CD4-positive, alpha-beta memory T cell (primary cell): ENCODE results near the gene FAM90A26. TPM values are rescaled to one million over a fixed set of nuclear protein-coding genes. Genes with fewer than 3 reads are reported as not detected.
"Not testable (repeated sequence)": the region's sequence is repeated elsewhere in the genome, so short reads cannot be mapped to it uniquely, and the experiment has no call there.

Source experiments
- CTCF ChIA-PET: fragments of 350-600 bp; sonication (Branson Sonifier 250); formaldehyde crosslinking; loops from one replicate; lab custom pipeline; 2021; ENCODE audit warnings: inconsistent platforms; ENCODE audit not compliant: partially characterized antibody; lab: Charles Lee
- POLR2A ChIA-PET: fragments of 350-600 bp; sonication (Branson Sonifier 250); formaldehyde crosslinking; loops from one replicate; lab custom pipeline; 2021; ENCODE audit not compliant: partially characterized antibody; lab: Charles Lee
- DNase-seq, 5 donors: peaks; one replicate each; pipeline versions ENCODE4 v3.0.0 to v3.0.0-alpha.2; 2020 to 2022; ENCODE audit warnings: mixed read lengths in 1 of 5
- H3K27ac ChIP-seq: one replicate; pipeline ENCODE4 v1.7.0; 2013; ENCODE audit warnings: low read depth, low read length
- H3K27me3 ChIP-seq: 2 replicates; pipeline ENCODE4 v1.7.0; 2013; ENCODE audit warnings: mild to moderate bottlenecking, low read length, moderate library complexity; ENCODE audit not compliant: insufficient read depth
- H3K36me3 ChIP-seq: 2 replicates; pipeline ENCODE4 v1.7.0; 2013; ENCODE audit warnings: mild to moderate bottlenecking, low read length, moderate library complexity; ENCODE audit not compliant: insufficient read depth
- H3K4me1 ChIP-seq: 2 replicates; pipeline ENCODE4 v1.7.0; 2013; ENCODE audit warnings: mild to moderate bottlenecking, low read length, moderate library complexity; ENCODE audit not compliant: insufficient read depth
- H3K4me3 ChIP-seq, 2 donors: one replicate each; pipeline ENCODE4 v1.7.0; 2013; ENCODE audit warnings: low read length in 2 of 2, mild to moderate bottlenecking in 1 of 2
- H3K9me3 ChIP-seq, 2 donors: one replicate each; pipeline ENCODE4 v1.7.0; 2013; ENCODE audit warnings: low read length in 2 of 2, control low read depth in 1 of 2; ENCODE audit not compliant: control insufficient read depth in 1 of 2
- H3K27ac Mint-ChIP-seq, 7 donors: one replicate each; pipeline ENCODE4 v1.8.0; 2020 to 2021; ENCODE audit warnings: mixed read lengths in 7 of 7, mild to moderate bottlenecking in 6 of 7, inconsistent platforms in 3 of 7, moderate library complexity in 3 of 7
- H3K27me3 Mint-ChIP-seq, 2 donors: one replicate each; pipeline ENCODE4 v1.8.0; 2020 to 2021; ENCODE audit warnings: mixed read lengths in 2 of 2
- H3K36me3 Mint-ChIP-seq, 2 donors: one replicate each; pipeline ENCODE4 v1.8.0; 2020 to 2021; ENCODE audit warnings: mixed read lengths in 2 of 2, inconsistent platforms in 1 of 2, mild to moderate bottlenecking in 1 of 2
- H3K4me1 Mint-ChIP-seq, 4 donors: one replicate each; pipeline ENCODE4 v1.8.0; 2020 to 2021; ENCODE audit warnings: mixed read lengths in 4 of 4, mild to moderate bottlenecking in 1 of 4
- H3K4me3 Mint-ChIP-seq, 8 donors: one replicate each; pipeline ENCODE4 v1.8.0; 2020 to 2021; ENCODE audit warnings: mixed read lengths in 8 of 8, mild to moderate bottlenecking in 7 of 8, moderate library complexity in 6 of 8, inconsistent platforms in 3 of 8
- H3K9me3 Mint-ChIP-seq, 8 donors: one replicate each; pipeline ENCODE4 v1.8.0; 2020 to 2021; ENCODE audit warnings: mixed read lengths in 8 of 8, mild to moderate bottlenecking in 5 of 8, inconsistent platforms in 3 of 8, moderate library complexity in 1 of 8
- intact Hi-C: fragments of 100-400 bp; cut with micrococcal nuclease; formaldehyde crosslinking; loops from one replicate; pipeline ENCODE4 v1.15.1; 2023
- polyA plus RNA-seq, 2 donors: library from polyadenylated mRNA; unstranded; fragments of 300-500 nt; fragmentation: Illumina TruSeq; gene quantifications; one replicate each; pipeline ENCODE4 v1.2.3, GENCODE V29; 2021
- total RNA-seq, 2 experiments: library from RNA; stranded (reverse); gene quantifications; one replicate each; pipeline ENCODE4 v1.2.3, GENCODE V29; 2021

FAM90A26 gene
- total and polyA plus RNA-seq, 4 experiments from 2014 or later: not detected

GRCh38 chr4:9160046-9160445, 10.2 kb upstream of the FAM90A26 start:
- H3K4me3 Mint-ChIP-seq, H3K27ac Mint-ChIP-seq, H3K4me1 ChIP-seq, H3K36me3 ChIP-seq, POLR2A ChIA-PET, H3K9me3 Mint-ChIP-seq, H3K36me3 Mint-ChIP-seq, H3K4me3 ChIP-seq, H3K27ac ChIP-seq, intact Hi-C loops, CTCF ChIA-PET, H3K4me1 Mint-ChIP-seq, DNase-seq, H3K27me3 ChIP-seq, H3K9me3 ChIP-seq, H3K27me3 Mint-ChIP-seq: not testable (repeated sequence)

- CTCF ChIA-PET, H3K4me3 ChIP-seq, H3K4me3 Mint-ChIP-seq, H3K27me3 Mint-ChIP-seq, H3K36me3 ChIP-seq, H3K9me3 ChIP-seq, H3K27me3 ChIP-seq, H3K4me1 ChIP-seq, H3K4me1 Mint-ChIP-seq, POLR2A ChIA-PET, H3K9me3 Mint-ChIP-seq, H3K27ac Mint-ChIP-seq, H3K27ac ChIP-seq, intact Hi-C loops, H3K36me3 Mint-ChIP-seq: not testable (repeated sequence)
- peak in 1 of 5 donors; percentile 69 for DNase-seq
Measured at GRCh38 chr4:9165990-9166389, 4.2 kb upstream of the FAM90A26 start.

GRCh38 chr4:9210357-9210756, 40.1 kb downstream of the FAM90A26 start, which contains the start of gene USP17L10:
Gene USP17L10, plus strand, starts transcription at chr4:9210657. Its CDS starts 0 bp downstream, at chr4:9210657.
- H3K36me3 Mint-ChIP-seq, H3K9me3 ChIP-seq, H3K4me1 Mint-ChIP-seq, POLR2A ChIA-PET, H3K9me3 Mint-ChIP-seq, H3K4me3 ChIP-seq, H3K27me3 ChIP-seq, intact Hi-C loops, DNase-seq, H3K4me3 Mint-ChIP-seq, H3K36me3 ChIP-seq, H3K27ac Mint-ChIP-seq, CTCF ChIA-PET, H3K4me1 ChIP-seq, H3K27ac ChIP-seq, H3K27me3 Mint-ChIP-seq: not testable (repeated sequence)

GRCh38 chr4:9214701-9215100, 44.5 kb downstream of the FAM90A26 start:
- H3K27ac ChIP-seq, H3K36me3 Mint-ChIP-seq, H3K9me3 Mint-ChIP-seq, intact Hi-C loops, POLR2A ChIA-PET, H3K4me1 ChIP-seq, H3K27me3 ChIP-seq, CTCF ChIA-PET, H3K27ac Mint-ChIP-seq, H3K4me3 Mint-ChIP-seq, H3K4me1 Mint-ChIP-seq, DNase-seq, H3K4me3 ChIP-seq, H3K27me3 Mint-ChIP-seq, H3K9me3 ChIP-seq, H3K36me3 ChIP-seq: not testable (repeated sequence)

- H3K4me1 Mint-ChIP-seq, H3K27ac ChIP-seq, H3K36me3 ChIP-seq, POLR2A ChIA-PET, H3K27ac Mint-ChIP-seq, H3K4me3 ChIP-seq, H3K9me3 Mint-ChIP-seq, H3K9me3 ChIP-seq, H3K4me1 ChIP-seq, intact Hi-C loops, DNase-seq, H3K4me3 Mint-ChIP-seq, H3K27me3 ChIP-seq, CTCF ChIA-PET, H3K36me3 Mint-ChIP-seq, H3K27me3 Mint-ChIP-seq: not testable (repeated sequence)
Measured at GRCh38 chr4:9215105-9215504, 44.9 kb downstream of the FAM90A26 start, which contains the start of gene USP17L11. Gene USP17L11, plus strand, starts transcription at chr4:9215405. Its CDS starts 0 bp downstream, at chr4:9215405.

- H3K27ac Mint-ChIP-seq, H3K36me3 ChIP-seq, H3K4me3 Mint-ChIP-seq, DNase-seq, intact Hi-C loops, H3K36me3 Mint-ChIP-seq, POLR2A ChIA-PET, H3K4me1 Mint-ChIP-seq, H3K9me3 Mint-ChIP-seq, H3K27ac ChIP-seq, CTCF ChIA-PET, H3K4me1 ChIP-seq, H3K9me3 ChIP-seq, H3K4me3 ChIP-seq, H3K27me3 Mint-ChIP-seq, H3K27me3 ChIP-seq: not testable (repeated sequence)
Measured at GRCh38 chr4:9219852-9220251, 49.6 kb downstream of the FAM90A26 start, which contains the start of gene USP17L12. Gene USP17L12, plus strand, starts transcription at chr4:9220152. Its CDS starts 0 bp downstream, at chr4:9220152.

- H3K4me1 ChIP-seq, H3K4me1 Mint-ChIP-seq, H3K36me3 ChIP-seq, H3K9me3 Mint-ChIP-seq, H3K27me3 Mint-ChIP-seq, POLR2A ChIA-PET, H3K27me3 ChIP-seq, DNase-seq, H3K27ac Mint-ChIP-seq, H3K9me3 ChIP-seq, H3K27ac ChIP-seq, H3K4me3 Mint-ChIP-seq, H3K4me3 ChIP-seq, CTCF ChIA-PET, intact Hi-C loops, H3K36me3 Mint-ChIP-seq: not testable (repeated sequence)
Measured at GRCh38 chr4:9224596-9224995, 54.4 kb downstream of the FAM90A26 start, which contains the start of gene USP17L13. Gene USP17L13, plus strand, starts transcription at chr4:9224896. Its CDS starts 0 bp downstream, at chr4:9224896.
